Measurements from ENCODE around the gene PSG1.
"Not testable (repeated sequence)": the region's sequence is repeated elsewhere in the genome, so short reads cannot be mapped to it uniquely, and the experiment has no call there.

Gene PSG1

DNA sequence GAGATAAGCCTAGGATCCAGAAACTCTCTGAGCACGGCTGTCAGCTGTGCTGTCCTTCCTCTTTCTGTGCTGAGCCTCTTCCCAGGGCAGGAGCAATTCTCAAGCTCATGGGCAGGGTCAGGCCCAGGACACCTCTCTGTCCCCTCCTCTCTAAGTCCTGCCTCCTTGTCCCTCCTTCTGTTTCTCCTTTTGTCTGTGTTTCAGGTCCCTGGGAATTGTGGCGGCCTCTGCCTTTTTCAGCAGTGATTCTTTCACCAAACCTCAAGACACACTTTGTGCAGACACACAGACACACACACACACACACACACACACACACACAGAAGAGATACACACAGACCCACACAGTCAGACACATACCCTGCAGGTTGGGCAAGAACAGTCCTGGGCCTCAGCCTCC lies at the start of gene PSG1:
TSS of gene PSG1 (minus strand) at position 101 of the 400 bp plus-strand sequence. CDS start 132 bp downstream, outside the sequence.
- DNase-seq, result no peak

DNA sequence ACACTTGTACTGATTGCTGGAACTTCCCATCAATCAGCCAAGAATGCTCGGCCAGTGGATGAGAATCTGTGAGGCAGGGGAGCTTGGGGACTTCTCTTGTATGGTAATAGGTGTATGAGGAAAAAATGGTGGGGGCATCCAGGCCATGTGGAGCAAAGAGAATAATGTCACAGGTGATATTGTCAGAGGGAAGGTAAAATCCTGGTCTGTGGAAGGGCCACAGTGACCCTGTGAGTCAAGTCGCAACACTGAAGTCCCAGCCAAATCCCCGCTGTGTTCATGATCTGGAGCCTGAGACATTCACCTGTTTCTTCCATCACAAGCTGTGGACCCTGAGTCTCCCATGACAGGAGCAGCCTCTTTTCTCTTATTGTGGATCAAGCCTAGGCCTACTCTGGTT lies 49.4 kb upstream of the PSG1 start:
- no peak for DNase-seq

DNA sequence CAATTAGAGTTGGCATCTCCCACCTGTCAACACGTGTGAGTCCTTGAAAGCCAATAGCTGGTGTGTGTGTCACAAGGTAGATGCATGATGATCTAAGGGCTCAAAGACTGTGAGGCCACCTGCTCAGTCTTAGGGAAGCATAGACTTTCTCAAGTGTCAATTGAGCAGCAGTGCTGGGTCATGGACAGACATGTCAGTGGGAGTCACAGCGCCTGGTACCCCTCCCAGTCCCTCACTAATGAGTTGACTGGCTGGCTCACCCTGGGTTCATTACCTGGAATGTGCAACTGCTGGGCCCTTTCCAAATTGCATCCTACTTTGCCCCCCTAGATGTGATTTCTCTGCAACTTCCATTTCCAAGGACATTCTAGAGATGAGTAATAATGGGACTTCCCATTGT lies 47.3 kb upstream of the PSG1 start:
- DNase-seq, result no peak

DNA sequence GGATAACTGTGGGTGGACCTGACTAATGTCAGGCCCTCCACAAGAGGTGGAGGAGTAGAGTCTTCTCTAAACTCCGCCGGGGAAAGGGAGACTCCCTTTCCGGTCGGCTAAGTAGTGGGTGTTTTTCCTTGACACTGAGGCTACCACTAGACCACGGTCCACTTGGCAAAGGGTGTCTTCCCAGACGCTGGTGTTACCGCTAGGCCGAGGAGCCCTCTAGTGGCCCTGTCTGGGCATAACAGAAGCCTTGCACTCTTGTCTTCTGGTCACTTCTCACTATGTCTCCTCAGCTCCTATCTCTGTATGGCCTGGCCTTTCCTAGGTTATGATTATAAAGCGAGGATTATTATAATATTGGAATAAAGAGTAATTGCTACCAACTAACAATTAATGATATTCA lies 43.6 kb upstream of the PSG1 start:
- DNase-seq, result peak in 2 of 3 experiments; percentile 6 to 7

DNA sequence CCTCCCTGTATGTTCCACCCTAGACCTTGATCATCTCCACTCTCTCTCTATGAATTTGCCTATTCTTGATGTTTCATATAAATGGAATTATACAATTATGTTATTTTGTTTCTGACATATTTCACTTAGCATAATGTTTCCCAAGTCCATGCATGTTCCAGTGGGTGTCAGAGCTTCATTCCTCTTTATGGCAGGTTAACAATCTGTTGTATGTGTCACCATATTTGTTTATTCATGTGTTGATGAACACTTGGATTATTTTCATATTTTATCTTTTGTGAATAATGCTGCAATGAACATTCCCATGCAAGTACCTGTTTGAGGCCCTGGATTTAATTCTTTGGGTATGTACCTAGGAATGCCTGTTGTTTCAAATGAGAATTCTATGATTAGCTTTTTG lies 41.5 kb upstream of the PSG1 start:
- not testable (repeated sequence) for DNase-seq

DNA sequence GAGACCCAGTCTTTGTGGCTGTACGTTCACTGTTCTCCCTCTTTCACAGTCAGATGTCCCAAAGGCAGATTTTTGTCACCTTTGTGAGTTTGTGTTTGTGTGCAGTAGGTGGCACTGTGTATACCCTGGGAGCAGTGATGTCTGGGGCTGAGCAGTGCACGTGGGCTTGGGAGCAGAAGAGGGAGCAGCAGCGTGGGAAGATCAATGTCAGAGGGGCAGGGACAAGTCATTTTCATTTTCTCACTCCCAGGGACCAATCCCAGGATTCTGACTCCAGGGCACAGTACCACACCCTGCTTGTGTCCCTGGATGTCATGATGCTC lies 40.2 kb upstream of the PSG1 start:
- no peak for DNase-seq

DNA sequence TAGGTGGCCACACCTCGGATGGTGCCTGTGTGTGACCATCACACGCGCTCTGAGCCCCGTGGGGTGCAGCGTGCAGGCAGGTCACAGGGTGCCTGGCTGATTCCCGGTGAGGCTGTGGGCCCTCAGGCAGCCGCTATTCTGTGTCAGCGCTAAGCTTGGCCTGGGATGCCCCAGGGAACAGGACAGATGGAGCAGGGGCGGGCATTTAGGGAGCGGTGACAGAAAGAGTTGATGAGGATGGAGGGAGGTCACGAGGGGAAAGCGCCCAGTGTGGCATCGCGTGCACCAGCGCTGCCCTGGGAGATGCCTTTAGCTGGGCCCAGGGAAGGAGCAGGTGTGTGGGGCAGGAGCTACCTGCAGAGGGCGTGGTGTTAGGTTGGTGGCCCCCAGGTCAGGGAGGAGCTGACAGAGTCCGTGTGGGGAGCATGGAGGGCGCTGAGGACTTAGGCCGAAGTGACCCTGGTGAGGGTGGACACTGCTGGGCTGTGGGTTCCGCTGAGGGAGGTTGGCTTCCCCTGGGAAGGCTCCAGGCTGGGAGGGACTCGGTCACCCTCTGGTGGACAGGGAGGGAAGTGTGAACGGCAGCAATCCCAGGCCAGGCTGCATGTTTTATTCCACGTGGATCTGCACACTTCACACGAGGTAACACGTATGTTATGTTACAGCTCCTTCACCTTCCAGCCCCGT lies 39.7 kb upstream of the PSG1 start:
- DNase-seq, result not testable (repeated sequence)

DNA sequence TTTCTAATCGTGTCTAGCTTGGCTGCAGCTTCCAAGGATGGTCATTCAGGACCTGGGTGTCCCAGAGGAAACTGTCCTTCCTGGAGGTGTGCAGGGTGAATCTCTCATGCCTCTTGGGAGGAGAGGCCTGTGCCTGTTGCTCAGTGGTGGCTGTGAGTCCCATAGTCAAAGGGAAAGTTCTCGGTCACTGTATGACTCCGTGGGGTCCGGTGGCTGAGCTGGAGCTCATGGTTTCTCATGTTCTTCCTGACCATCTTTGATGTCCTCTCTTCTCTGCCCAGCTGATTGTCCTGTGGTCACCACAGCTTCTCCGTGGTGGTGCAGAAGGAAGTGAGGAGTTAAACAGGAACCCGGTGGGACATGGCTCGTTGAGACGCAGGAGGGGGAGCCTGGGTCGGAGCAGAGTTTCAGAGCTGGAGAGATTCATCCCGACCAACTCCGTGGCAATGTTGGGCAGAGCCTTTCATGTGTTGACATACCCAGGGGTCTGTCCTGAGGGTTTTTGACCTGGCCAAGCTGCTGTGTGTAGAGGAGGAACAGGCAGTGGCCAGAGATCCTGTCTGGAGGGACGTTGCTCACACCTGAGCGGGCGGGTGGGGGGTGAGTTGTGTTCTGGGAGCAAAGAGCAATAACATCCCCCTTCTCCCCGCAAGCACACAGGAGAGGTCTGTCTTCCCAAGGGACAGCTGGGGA lies 39.0 kb upstream of the PSG1 start:
- not testable (repeated sequence) for DNase-seq

DNA sequence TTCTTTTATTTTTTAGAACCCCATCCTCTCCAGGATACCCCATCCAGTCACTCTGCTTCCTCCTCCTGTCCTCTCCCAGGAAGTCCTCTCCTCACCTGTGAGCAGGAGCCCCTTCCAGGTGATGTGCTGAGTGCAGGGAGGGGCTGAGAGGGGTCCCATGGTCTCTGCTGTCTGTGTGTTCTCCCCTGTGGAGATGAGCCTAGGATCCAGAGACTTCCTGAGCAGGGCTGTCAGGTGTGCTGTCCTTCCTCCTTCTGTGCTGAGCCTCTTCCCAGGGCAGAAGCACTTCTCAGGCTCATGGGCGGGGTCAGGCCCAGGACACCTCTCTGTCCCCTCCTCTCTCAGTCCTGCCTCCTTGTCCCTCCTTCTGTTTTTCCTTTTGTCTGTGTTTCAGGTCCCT lies 38.1 kb upstream of the PSG1 start, which contains the start of gene PSG6:
TSS of gene PSG6 (minus strand) at position 261 of the 400 bp plus-strand sequence. CDS start at position 159, 102 bp downstream.
- not testable (repeated sequence) for DNase-seq

DNA sequence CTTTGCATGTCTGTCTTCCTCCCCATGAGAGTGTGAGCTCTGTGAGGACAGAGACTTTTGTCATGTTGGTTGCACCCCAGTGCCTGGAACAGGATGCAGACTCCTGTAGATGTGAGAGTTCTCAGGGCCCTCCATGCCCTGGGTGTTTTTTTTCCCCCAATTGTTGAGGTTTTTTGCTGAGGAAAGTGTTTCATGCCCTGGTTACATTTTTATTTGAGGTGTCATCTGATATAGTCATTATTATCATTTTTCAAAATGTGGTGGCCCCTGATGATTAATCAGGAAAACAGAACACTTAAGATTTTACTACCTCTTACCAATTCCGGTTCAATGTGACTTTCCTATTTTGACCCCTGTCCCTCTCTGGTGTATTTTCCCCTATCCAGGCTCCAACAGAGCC lies 37.4 kb upstream of the PSG1 start:
- not testable (repeated sequence) for DNase-seq

DNA sequence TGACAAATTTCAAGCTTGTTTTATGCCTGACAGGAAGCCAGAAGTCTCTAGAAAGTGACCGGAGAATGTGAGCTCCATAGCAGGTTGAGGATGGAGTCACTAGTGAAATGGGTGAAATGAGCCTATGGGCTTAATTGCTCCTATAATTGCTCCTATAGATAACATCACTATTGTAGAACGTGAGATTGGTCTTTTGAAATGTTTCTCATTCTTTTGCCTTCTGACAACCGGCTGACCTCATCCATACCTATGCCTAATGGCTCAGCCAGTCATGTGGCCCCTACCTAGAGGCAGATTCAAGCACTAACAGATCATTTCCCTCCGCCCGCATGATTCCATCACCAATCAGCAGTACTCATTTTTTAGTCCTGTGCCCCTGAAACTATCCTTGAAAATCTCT lies 34.0 kb upstream of the PSG1 start:
- DNase-seq, result not testable (repeated sequence)

DNA sequence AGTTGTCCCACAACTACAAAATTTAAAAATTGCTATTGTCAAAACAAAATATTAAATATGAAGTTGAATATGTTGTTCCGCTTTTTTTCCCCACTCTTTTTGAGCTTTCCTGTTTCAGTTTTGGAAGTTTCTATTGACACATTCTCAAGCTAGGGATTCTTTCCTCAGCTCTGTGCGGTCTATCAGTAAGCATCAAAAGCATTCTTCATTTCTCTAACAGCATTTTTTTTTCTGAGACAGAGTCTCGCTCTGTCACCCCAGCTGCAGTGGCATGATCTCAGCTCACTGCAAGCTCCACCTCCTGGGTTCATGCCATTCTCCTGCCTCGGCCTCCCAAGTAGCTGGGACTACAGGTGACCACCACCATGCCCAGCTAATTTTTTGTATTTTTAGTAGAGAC lies 33.4 kb upstream of the PSG1 start:
- DNase-seq, result not testable (repeated sequence)

DNA sequence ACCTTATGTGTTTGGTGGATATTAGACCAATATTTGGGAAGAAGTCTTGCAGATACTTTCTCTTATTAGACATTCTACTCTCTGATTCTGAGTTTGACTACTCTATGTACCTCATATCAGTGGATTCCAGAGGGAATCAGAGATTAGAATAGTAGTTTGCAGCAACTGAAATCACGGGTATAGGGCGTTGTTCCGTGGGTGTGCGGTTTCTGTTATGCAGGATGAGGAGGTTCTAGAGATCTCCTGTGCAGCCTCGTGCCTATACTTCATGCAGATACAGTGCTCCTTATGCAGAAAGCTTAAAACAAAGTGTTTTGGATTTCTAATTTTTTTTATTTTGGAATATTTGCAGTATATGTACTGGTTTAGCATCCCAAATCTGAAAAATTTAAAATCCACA lies 32.2 kb upstream of the PSG1 start:
- DNase-seq, result not testable (repeated sequence)

DNA sequence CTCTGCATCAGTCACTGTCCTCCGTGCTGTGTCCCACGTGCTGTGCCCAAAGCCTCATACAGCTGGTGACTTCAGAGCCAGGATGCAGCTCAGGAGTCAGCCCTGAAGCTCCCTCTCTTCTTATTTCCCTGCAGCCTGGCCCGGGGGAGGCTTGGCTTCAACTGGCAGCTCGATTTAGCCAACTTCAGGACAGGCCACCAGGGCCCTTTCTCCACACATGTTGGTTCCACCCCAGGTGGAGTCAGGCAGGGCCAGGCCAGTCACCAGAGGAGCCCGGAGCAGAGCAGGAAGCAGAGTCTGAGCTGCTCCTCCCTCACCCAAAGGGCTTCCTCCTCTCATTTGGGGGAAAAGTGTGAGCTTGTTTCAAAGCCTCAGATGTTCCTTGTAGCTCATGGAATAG lies 26.6 kb upstream of the PSG1 start:
- not testable (repeated sequence) for DNase-seq

DNA sequence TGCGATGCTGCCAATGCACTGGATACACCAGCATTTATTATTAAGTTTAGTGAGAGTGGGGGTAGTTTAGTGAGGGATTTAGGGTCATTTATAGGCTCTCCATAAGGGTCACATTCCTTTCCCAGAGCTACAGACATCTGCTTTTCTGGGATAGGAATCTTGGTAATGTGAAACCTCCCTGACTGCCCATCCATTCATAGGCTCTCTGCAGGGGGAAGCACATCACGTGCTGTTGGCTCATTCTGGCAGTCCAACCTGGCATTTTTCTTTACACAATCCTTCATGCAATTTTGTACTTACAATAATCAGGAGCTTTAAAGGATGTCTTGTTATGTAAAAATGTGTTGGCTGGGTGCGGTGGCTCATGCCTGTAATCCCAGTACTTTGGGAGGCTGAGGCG lies 21.0 kb upstream of the PSG1 start:
- DNase-seq, result not testable (repeated sequence)

DNA sequence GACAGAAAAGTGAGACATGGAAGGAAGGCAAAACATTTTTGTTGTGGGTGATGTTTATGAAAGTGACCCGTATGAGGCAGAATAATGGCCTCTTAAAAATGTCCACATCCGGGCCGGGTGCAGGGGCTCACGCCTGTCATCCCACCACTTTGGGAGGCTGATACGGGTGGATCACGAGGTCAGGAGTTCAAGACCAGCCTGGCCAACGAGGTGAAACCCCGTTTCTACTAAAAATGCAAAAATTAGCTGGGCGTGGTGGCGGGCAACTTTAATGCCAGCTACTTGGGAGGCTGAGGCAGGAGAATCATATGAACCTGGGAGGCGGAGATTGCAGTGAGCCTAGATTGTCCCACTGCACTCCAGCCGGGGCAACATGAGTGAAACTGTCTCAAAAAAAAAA lies 20.2 kb upstream of the PSG1 start:
- DNase-seq, result not testable (repeated sequence)

DNA sequence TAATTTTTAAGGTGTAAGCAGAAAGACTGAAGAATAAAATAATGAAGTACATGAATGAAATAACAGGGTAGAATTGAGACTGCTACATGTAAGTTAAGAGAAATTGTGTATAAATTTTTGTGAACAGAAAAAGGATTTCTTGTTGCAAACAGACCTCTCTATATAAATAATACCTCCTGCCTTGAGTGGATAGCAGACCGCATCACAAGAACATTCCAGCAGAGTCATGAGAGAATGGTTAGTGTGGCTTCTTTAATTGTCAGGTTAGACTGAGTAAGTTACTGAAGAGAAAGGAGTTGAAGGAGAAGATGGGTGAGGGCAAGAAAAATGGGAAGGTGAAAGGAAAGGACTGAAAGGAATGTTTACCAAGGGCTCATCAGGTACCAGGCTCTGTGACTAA lies 19.6 kb upstream of the PSG1 start:
- DNase-seq, result not testable (repeated sequence)

DNA sequence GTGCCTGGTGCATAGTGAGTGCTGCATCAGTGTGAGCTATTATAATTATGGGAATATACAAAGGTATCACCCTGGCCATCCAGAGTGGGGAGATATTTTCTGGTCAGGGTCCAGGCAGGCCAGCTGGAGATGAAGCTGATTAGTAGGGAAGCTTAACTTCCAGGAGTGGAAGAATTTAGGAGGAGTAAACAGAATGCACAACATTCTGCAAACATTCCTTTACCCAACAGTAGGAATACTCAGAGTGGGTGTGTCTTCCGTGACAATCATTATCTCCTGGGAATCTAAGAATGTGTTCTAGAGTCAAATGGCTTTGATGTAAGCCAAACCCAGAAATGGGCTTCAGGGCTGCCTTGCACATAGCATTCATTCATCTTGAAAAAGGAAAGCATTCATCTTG lies 19.1 kb upstream of the PSG1 start:
- DNase-seq, result not testable (repeated sequence)

DNA sequence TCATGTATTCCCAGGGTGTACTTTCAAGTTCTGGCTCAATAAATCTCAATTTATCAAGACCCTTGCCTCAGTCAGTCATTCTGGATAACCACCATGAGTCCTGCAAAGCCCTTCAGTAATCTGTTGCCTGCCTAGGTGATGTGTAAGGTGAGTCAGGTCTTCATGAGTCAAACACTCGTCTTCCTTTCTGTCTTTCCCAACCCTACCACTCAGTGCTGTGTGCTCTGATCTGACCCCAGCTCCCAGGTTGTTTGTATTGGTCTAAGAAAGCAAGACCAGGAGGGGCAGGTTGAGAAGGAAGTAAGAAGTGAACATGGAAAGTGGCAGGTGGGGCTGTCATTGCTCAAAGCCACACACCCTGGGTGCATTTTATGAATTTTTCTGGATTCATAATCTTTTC lies 18.2 kb upstream of the PSG1 start:
- not testable (repeated sequence) for DNase-seq

DNA sequence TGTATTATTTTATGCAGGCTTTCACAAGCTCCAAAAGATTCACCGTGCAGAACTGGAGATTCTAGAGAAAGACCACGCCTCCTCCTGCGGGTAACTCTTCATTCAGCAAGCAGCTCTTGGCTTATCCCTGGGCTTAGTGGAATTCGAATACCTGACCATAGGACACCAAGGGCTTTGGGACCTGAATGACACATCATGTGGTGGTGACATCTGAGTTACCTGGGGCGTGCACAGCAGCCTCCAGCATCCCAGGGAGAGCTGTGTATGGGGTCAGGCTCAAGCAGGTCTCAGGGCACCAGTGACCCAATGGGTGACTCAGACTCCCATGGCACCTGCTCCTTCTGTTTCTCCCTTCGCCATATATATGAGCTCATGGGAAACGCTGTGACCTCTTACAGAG lies 10.9 kb upstream of the PSG1 start:
- not testable (repeated sequence) for DNase-seq

DNA sequence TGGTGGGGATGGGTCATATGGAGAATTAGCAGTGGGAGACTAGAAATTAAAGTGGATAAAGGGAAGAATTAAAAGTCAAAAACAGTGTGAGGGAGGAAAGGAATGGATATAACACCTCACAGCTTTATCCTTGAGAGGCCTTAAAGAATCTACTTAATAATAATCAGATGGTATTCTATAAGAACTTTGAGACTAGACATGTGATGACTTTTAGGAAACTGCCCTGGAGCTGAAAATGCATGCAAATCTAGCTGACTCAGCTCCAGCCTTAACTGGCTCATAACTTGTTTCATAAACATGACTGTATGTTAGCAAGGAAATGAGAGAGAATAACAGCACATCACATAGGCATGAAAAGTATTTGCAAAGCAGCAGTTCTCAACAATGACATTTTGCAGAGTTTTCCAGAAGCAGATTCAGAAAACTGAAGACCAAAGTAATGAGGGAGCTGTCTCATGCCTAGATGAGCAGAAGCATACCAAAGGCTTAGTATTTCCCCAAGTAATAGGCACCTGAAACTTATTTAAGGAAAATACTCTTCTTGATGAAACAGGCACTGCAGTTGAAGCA lies 8.4 kb upstream of the PSG1 start:
- DNase-seq, result not testable (repeated sequence)

DNA sequence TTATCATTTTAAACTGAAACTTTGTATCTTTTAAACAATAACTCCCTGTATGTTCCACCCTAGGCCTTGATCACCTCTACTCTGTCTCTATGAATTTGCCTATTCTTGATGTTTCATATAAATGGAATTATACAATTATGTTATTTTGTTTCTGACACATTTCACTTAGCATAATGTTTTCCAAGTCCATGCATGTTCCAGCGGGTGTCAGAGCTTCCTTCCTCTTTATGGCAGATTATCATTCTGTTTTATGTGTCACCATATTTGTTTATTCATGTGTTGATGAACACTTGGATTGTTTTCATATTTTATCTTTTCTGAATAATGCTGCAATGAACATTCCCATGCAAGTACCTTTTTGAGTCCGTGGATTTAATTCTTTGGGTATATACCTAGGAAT lies 3.2 kb upstream of the PSG1 start:
- DNase-seq, result not testable (repeated sequence)

DNA sequence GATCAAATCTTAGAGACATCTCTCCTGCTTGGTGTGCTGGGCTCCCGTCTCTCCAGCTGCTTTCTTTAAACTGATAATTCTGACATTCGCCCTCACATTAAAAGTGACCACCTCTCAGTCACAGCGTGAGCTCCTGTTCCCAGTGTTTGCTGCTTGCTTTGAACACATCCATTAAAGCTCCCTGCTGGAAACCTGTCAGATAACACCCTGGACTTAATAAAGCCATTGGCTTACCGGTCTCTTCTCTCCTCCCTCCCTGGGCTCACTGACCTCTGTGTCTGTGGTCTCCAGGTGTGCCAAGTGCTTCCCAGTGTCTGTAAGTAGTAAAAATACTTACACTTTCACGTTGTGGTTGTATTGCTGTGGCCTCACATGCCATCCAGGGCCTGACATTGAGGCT lies 2.5 kb upstream of the PSG1 start:
- not testable (repeated sequence) for DNase-seq

DNA sequence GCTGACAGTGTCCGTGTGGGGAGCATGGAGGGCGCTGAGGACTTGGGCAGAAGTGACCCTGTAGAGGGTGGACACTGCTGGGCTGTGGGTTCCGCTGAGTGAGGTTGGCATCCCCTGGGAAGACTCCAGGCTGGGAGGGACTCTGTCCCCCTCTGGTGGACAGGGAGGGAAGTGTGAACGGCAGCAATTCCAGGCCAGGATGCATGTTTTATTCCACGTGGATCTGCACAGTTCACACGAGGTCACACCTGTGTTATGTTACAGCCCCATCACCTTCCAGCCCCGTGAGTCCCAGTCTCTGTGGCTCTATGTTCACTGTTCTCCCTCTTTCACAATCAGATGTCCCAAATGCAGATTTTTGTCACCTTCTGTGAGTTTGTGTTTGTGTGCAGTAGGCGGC lies 1.8 kb upstream of the PSG1 start:
- not testable (repeated sequence) for DNase-seq
